Hepatocyte (in vitro differentiated cells): Measurements from ENCODE around the gene C16orf92.

Experiments
- EZH2 ChIP-seq: fragments of 200-600 bp; sonication (generic); IDR thresholded peaks from 2 replicates; pipeline ENCODE4 v1.6.1; 2016; ENCODE audit warnings: antibody characterized with exemption, mild to moderate bottlenecking, borderline replicate concordance
- EZH2phosphoT487 ChIP-seq: fragments of 200-600 bp; sonication (generic); IDR thresholded peaks from one replicate; pipeline ENCODE4 v1.6.1; 2018; ENCODE audit warnings: antibody characterized with exemption, mild to moderate bottlenecking, low read depth, moderate library complexity; ENCODE audit not compliant: unreplicated experiment, severe bottlenecking
- TF ChIP-seq, protein P1 (sequence below): fragments of 200-600 bp; sonication (generic); IDR thresholded peaks from 2 replicates; pipeline ENCODE4 v1.5.1; 2016; ENCODE audit warnings: antibody characterized with exemption, mild to moderate bottlenecking; ENCODE audit not compliant: poor library complexity

GRCh38 chr16:30004811-30005242 lies 18.2 kb upstream of the C16orf92 start:
- TF ChIP-seq, protein P1, sequence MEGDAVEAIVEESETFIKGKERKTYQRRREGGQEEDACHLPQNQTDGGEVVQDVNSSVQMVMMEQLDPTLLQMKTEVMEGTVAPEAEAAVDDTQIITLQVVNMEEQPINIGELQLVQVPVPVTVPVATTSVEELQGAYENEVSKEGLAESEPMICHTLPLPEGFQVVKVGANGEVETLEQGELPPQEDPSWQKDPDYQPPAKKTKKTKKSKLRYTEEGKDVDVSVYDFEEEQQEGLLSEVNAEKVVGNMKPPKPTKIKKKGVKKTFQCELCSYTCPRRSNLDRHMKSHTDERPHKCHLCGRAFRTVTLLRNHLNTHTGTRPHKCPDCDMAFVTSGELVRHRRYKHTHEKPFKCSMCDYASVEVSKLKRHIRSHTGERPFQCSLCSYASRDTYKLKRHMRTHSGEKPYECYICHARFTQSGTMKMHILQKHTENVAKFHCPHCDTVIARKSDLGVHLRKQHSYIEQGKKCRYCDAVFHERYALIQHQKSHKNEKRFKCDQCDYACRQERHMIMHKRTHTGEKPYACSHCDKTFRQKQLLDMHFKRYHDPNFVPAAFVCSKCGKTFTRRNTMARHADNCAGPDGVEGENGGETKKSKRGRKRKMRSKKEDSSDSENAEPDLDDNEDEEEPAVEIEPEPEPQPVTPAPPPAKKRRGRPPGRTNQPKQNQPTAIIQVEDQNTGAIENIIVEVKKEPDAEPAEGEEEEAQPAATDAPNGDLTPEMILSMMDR, result no peak
- no peak for TF ChIP-seq EZH2phosphoT487
- TF ChIP-seq EZH2, result no peak
